GM19463 (cell line): Measurements from ENCODE around the gene TXNDC16.
"Not testable (repeated sequence)": the region's sequence is repeated elsewhere in the genome, so short reads cannot be mapped to it uniquely, and the experiment has no call there.

Source experiments
- ATAC-seq: cut with Tn5 transposase; IDR thresholded peaks from one replicate; pipeline ENCODE4 v1.9.1; 2021; ENCODE audit warnings: mild to moderate bottlenecking, moderate library complexity; ENCODE audit not compliant: unreplicated experiment

The TXNDC16 gene, protein sequence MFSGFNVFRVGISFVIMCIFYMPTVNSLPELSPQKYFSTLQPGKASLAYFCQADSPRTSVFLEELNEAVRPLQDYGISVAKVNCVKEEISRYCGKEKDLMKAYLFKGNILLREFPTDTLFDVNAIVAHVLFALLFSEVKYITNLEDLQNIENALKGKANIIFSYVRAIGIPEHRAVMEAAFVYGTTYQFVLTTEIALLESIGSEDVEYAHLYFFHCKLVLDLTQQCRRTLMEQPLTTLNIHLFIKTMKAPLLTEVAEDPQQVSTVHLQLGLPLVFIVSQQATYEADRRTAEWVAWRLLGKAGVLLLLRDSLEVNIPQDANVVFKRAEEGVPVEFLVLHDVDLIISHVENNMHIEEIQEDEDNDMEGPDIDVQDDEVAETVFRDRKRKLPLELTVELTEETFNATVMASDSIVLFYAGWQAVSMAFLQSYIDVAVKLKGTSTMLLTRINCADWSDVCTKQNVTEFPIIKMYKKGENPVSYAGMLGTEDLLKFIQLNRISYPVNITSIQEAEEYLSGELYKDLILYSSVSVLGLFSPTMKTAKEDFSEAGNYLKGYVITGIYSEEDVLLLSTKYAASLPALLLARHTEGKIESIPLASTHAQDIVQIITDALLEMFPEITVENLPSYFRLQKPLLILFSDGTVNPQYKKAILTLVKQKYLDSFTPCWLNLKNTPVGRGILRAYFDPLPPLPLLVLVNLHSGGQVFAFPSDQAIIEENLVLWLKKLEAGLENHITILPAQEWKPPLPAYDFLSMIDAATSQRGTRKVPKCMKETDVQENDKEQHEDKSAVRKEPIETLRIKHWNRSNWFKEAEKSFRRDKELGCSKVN

DNA sequence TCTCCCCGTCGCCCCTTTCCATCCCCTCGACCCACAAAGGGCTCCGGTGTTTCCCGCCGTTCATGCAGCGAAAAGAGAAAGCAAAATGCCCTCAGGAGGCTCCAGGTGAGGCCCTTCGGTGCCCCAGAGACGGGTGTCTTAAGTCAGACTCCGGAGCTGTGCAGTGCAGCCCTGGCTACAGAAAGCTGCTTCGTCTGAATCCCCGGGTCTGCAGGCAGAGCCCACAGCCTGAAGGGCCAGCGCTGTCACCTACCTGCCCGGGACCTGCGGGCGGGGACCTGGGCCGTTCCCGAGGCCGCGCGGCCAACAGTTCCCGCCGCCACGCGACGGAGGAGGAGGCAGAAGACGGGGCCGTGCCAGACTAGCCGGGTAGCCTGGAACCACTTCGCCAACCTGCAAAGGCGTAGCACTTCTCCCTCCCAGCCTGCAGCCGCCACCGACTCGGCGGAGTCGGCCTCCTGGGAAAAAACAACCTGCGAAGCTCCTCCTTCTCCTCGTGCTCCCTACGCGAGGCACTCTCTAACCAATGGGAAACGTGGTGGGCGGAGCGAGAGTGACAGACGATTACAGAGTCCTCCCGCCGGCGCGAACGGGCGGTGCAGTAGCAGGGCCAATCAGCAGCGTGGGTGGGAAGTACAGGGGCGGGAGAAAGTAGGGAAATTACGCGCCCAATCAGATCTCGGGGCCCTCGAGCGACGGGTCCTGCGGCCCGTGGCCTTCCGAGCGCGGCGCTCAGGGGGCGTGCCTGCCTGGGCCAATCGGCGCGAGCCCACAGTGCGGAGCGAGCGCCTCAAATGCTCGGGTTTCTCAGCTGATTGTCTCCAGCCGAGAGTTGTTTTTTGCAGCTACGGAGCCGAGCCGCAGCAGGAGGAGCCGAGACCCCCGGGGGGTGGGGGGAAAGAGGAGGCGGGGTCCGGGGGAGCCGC is at the start of gene TXNDC16, which contains the start of gene GPR137C:
Gene TXNDC16 (minus strand): TSS at position 443 of the 926 bp plus-strand sequence. CDS start 8,948 bp downstream, outside the sequence.
Gene GPR137C (plus strand): TSS at position 774 of the 926 bp plus-strand sequence. CDS start 312 bp downstream, outside the sequence.
- ATAC-seq = peak; percentile 91

DNA sequence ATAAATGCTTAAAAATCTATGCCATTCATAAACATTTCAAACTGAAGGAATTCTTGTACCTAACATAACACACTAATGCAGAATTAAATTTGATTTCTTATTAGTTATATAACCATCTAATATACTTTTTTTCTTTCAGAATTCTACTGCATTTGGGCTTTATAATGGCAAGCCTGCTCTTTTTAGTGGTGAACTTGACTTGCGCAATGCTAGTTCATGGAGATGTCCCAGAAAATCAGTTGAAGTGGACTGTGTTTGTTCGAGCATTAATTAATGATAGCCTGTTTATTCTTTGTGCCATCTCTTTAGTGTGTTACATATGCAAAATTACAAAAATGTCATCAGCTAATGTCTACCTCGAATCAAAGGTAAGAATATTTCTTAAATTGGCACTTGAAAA is 47.7 kb upstream of the TXNDC16 start:
- no peak for ATAC-seq

DNA sequence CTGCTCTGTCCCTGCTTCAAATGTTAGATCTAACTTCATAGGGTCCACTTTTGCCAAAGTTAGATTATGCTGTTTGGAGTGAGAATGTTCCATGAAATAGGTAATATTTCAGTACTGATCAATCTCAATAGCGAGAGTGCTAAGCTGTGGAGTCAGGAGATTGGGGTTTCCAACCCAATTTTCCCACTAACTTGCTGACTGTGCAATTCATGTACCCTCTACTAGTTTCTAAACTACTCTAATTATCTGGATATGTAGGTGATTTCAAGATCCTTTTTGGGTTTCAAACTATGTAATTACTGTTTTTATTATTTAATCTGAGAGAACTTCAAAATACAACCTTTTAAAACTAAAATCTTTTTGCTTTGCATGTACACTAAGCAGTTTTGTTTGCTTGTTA is 46.3 kb upstream of the TXNDC16 start:
- ATAC-seq = no peak

DNA sequence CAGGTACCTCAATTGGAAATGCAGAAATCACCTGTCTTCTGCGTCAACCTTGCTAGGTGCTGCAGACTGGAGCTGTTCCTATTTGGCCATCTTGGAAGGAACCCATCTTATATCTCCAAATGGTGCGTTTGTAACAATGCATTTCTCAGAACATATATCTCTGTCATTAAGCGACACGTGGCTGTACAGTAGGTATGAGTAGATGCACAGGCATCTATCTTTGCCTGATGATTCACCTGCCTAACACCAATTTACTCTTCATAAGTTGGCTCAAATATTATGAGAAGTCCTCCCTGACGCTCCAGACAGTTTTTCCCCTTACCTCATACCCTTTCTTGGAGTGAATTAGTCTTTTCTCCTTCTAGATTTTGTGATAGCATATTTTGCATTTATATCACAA is 44.6 kb upstream of the TXNDC16 start:
- no peak for ATAC-seq

DNA sequence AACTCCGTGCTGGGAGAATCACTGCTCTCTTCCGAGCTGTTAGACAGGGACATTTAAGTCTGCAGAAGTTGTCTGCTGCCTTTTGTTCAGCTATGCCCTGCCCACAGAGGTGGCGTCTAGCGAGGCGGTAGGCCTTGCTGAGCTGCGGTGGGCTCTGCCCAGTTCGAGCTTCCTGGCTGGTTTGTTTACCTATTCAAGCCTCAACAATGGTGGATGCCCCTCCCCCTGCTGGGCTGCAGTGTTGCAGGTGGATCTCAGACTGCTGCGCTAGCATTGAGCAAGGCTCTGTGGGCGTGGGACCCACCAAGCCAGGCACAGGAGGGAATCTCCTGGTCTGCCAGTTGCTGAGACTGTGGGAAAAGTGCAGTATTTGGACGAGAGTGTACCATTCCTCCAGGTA is 44.0 kb upstream of the TXNDC16 start:
- no peak for ATAC-seq

- no peak for ATAC-seq
Observed at GRCh38 chr14:52590318-52590717, 38.0 kb upstream of the TXNDC16 start.

DNA sequence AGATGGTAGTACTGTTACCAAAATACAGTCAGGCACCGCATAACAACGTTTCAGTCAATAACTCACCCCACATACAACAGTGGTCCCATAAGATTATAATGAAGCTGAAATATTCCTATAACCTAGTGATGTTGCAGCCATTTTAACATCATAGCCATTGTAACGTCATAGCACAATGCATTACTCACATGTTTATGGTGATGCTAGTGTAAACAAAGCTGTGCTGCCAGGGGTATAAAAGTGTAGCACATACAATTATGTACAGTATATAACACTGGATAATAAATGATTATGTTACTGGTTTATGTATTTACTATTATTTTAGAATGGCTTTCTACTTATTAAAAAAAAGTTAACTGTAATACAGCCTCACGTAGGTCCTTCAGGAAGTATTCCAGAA is 37.3 kb upstream of the TXNDC16 start:
- ATAC-seq = no peak

DNA sequence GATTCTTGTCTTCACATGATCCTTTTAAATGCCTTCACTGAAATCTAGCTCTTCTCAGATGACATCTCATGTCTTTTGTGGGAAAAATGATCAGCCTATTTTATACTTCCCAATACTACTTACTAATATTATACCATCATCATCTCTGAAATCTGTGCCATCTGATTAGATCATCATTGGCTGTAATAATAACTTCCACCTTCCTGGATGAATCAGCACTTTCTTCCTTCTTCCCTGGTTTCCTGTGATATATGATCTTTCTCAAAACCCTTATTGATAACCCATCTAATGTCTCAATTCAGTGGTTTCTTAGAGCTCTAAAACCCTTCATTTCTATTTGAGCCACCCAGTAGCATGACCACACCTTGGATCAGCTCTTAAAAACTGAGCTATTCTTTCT is 31.2 kb upstream of the TXNDC16 start:
- ATAC-seq = no peak

GRCh38 chr14:52575858-52576257 is 23.6 kb upstream of the TXNDC16 start:
- no peak for ATAC-seq

DNA sequence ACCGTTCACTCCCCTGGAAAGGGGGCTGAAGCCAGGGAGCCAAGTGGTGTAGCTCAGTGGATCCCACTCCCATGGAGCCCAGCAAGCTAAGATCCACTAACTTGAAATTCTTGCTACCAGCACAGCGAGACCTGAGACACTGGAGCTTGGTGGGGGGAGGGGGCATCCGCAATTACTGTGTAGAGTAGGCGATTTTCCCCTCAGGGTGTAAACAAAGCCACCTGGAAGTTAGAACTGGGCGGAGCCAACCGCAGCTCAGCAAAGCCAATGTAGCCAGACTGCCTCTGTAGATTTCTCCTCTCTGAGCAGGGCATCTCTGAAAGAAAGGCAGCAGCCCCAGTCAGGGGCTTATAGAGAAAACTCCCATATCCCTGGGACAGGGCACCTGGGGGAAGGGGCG is 16.1 kb upstream of the TXNDC16 start:
- not testable (repeated sequence) for ATAC-seq

DNA sequence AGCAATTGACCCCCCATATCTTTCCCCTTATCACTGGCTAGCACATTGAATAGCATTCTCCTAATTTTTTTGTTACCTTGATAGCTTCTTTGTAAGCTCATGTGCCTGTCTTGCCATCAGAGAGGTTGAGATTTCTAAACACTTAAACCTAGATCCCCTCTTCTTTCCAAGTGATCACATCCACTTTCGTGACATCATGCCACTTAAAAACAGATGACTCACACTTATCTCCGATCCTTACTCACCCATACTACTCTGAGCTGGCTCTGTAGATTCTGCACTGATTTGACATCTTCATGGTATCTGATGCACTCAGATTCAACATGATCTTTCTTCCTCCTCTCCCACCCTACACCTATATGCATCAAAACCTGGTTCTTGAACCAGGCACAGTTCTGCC is 10.8 kb upstream of the TXNDC16 start:
- ATAC-seq = no peak

- ATAC-seq = no peak
Observed at GRCh38 chr14:52558688-52559087, 6.4 kb upstream of the TXNDC16 start.

DNA sequence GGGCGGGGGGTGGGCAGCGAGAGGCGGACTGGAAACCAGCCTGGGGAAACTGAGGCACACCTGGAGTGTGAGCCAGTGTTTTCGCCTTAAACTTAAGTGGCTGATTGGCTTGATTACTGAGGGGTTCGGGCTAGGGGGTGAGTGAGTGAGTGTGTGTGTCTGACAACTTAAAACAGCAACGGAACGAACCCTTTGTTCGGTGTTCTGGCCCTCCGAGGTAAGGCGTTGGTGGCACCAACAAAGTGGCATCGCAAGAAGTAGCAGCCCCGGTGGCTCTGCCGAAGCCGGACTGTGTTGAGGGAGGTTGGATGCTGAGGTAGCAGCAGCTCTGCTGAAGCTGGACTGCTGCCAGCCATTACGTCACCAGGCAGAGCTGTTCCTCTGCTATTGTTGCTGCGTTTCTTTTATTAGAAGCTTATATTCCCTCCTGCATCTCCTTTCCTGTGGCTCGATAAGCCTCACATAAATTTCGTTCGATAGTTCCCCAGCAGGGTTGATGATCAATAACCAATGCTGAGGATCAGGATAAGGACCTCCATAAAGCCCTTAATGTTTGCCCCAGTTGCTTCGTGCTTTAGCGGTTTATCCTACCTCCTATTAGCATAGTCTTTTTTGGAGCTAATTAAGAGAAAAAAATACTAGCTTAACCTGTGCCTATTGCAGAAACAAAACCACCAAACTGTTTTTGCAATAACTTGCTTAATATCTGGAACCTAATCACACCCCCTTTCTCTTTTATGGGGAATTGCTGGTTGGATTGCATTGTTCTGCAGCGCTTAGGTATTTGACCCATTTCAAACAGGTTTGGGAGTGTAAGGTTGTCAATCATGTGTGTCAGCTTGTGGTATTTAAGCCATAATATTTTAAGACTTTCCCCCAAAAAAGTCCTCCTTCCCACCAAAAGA is 1.6 kb upstream of the TXNDC16 start:
- ATAC-seq = no peak

- ATAC-seq = peak; percentile 12
Observed at GRCh38 chr14:52553002-52553670, 831 bp upstream of the TXNDC16 start.

GRCh38 chr14:52551696-52552062 is 626 bp downstream of the TXNDC16 start:
- no peak for ATAC-seq

DNA sequence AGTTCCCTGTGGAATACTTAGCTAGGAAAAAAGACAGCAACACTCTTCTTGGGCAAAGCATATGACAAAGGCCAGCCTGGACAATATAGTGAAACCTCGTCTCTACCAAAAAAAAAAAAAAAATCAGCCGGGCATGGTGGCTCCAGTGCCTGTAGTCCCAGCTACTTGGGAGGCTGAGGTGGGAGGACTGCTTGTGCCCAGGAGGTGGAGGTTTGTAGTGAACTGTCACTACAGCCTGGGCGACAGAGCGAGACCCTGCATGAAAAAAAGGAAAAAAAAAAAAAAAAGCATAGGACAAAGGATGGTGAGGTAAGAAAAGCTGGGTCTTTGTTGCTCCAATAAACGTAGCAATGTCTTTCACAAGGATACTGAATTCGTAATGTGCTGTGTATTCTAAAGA is 1.1 kb downstream of the TXNDC16 start:
- no peak for ATAC-seq

DNA sequence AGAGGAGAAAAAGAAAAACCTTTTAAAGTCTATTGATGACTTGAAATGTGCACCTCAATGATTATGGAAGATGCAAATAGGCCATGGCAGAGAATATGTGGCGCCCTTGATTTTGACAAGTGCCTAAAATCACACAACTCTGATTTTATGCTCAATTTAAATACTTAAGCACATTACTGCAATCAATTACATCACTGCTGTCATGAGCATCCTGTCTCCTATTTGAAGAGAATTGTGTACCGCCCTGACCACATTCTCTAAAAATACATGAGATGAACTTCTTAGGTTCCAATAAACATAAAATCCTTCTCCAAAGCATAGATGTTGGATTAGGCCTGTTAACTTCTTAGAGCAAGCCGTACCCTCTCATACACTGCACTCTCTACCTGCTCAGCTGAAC is 1.6 kb downstream of the TXNDC16 start:
- no peak for ATAC-seq

- no peak for ATAC-seq
Observed at GRCh38 chr14:52547526-52547925, 4.8 kb downstream of the TXNDC16 start.

DNA sequence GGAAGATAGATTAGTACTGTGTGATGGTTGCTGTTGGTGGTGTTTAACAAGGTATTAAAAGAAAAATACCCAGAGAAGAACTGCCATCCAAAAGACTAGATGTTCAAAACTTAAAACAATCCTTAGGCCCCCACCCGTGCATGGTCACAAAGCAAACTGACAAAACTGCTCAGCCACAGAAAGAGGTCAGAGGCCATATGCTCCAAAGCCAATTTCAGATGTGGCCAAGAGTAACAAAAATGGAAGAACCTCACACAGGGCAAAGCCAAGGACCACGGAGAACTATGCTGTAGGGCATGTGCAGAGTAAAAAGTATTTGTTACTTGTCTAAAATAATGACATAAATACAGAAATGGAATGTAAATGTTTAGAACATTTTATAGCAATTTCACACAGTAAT is 5.3 kb downstream of the TXNDC16 start:
- ATAC-seq = no peak
